KOPT-K1 (cell line): Measurements from ENCODE around the gene C1orf146.
"Not testable (repeated sequence)": the region's sequence is repeated elsewhere in the genome, so short reads cannot be mapped to it uniquely, and the experiment has no call there.

Experiments used
- H3K27ac ChIP-seq: fragments of 200-600 bp; sonication (generic); 2 replicates; pipeline ENCODE4 v1.5.1; 2016; ENCODE audit warnings: antibody characterized with exemption, mild to moderate bottlenecking, low read depth, low read length; ENCODE audit not compliant: poor library complexity, severe bottlenecking
- H3K36me3 ChIP-seq: fragments of 200-600 bp; sonication (generic); 2 replicates; pipeline ENCODE4 v1.5.1; 2017; ENCODE audit warnings: antibody characterized with exemption, mild to moderate bottlenecking, low read length, moderate library complexity; ENCODE audit not compliant: insufficient read depth
- H3K9me3 ChIP-seq: fragments of 200-600 bp; sonication (generic); 2 replicates; pipeline ENCODE4 v1.5.1; 2017; ENCODE audit warnings: antibody characterized with exemption, low read length, mild to moderate bottlenecking; ENCODE audit not compliant: insufficient read depth, poor library complexity, severe bottlenecking

The C1orf146 gene

DNA sequence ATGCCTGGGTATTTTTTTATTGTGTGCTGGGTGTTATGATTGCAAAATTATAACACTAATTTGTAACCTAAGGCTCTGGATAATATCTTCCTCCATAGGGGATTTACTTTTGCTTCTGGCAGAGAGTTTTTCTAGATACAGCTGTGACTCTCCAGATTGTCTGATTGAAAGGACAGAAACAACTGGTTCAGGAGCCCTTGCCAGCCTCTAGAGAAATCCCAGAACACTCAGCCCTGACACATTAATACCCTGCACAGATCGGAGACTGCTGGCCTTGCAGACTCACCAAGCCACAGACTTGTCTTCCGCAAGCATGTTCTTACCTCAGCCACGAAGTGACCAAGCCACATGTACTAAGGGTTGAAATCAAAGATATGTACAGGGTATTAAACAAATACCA, 10.7 kb downstream of the C1orf146 start:
- H3K27ac ChIP-seq, result no peak overlapping the region
- no peaks in the 10 kb centered on the region for H3K36me3 ChIP-seq
- H3K9me3 ChIP-seq, result no peaks in the 10 kb centered on the region

DNA sequence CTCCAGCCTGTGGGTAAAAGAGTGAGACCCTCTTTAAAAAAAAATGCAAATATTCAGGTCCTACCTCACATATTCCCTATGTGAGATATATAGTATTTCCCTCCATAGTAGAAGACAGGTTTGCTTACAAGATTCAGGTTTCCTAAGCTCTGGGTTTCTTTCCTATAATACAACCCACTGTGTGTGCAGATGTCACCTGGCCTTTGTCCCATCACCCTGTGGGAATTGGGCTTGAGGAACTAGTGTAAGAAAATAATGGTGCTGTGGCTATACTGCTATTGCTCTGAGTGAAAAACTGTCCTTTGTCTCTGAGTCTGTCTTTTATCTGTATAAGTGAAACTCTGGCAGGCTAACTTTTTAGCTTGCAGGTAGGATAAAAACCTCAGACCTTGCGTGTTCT, 13.0 kb downstream of the C1orf146 start:
- Histone ChIP-seq H3K36me3 (no peaks in the 10 kb centered on the region), H3K27ac (no peak overlapping the region), H3K9me3 (no peaks in the 10 kb centered on the region)

DNA sequence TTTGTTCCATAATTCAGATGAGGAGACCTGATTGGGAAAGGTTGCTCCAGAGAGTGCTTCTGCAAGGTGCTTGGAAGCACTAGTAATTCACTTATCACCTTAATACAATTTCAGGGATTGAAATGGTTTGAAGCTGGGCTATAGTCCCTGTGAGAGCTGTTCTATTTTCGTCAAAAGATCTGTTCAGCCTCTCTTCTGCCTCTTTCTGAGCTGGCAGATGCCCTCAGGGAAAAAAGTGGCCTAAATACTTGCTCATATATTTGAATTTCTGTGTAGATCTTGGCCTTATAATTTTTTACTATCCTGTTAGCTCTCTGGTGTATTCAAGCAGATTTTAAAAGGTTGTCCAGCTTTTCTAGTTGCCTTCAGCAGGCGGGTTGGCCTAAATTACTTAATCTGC, 22.3 kb downstream of the C1orf146 start:
- no peak overlapping the region for H3K27ac ChIP-seq
- H3K36me3 ChIP-seq, result peaks cover 4% of the 10 kb centered on the region; the same call in 1 of the 2 replicates
- H3K9me3 ChIP-seq, result no peaks in the 10 kb centered on the region

DNA sequence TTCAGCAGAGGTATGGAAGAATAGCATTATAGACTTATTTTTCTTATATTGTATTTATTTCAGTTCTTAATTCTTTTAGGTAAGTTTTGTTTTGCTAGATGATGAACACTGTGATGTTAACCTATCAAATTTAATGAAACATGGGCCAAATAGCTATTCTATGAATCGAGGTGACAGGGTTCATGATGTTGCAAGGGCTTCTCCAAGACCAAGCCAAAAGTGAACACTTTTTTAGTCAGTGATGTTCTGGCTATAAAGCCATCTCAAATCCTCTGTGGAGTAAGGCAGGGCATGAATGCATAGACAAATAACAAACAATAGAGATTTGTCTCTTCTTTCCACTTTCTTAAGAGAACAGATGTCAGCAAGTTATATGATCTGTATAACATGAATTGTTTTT, 26.7 kb downstream of the C1orf146 start:
- Histone ChIP-seq H3K36me3 (peaks cover 38% of the 10 kb centered on the region), H3K9me3 (no peaks in the 10 kb centered on the region), H3K27ac (no peak overlapping the region)

DNA sequence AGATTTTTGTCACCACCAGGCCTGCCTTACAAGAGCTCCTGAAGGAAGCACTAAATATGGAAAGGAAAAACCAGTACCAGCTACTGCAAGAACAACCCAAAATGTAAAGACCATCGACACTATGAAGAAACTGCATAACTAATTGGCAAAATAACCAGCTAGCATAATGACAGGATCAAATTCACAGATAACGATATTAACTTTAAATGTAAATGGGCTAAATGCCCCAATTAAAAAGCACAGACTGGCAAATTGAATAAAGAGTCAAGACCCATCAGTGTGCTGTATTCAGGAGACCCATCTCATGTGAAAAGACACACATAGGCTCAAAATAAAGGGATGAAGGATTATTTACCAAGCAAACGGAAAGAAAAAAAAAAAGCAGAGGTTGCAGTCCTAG, 37.0 kb downstream of the C1orf146 start:
- not testable (repeated sequence) for H3K27ac ChIP-seq
- Histone ChIP-seq H3K36me3 (peaks cover 58% of the 10 kb centered on the region), H3K9me3 (peaks cover 16% of the 10 kb centered on the region)

DNA sequence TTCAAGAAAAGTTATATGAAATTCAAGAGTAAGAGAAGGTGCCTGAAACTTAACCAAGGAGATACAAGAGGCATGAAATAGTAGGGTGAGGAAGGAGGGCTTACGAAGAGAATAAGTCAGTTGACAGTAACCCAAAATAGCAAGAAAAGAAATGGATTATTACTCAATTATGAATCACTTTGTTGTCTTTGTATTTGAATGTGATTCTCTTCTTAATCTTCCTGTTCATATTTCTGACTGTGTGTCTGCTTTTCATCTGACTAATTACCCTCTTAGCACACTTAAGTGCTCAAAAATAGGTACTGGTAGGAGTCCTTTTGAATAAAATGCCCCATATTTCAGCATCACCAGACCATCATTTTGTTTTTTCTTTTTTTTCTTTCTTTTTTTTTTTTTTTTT, 41.6 kb downstream of the C1orf146 start:
- H3K27ac ChIP-seq, result no peak overlapping the region
- peaks cover 75% of the 10 kb centered on the region for H3K36me3 ChIP-seq
- peaks cover 16% of the 10 kb centered on the region for H3K9me3 ChIP-seq

DNA sequence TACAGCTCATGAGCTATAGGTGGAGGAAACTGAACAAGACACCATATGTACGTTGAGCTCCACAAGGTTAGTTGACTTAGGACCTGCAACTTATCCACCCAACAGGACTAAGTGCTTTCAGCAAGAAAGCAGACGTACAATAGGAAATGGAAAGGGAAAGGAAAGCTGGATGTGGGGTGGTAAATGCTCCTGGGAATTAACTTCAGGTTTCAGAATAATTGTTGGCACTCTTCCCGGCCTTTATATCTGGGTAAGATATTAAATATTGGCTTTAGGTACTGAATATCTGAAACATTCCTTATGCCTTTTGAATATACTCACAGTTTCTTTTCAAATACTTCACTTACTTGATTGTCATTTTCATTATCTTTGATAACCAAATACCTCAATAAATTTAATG, 44.8 kb downstream of the C1orf146 start:
- H3K9me3 ChIP-seq, result no peaks in the 10 kb centered on the region
- H3K36me3 ChIP-seq, result peaks cover 90% of the 10 kb centered on the region
- no peak overlapping the region for H3K27ac ChIP-seq

DNA sequence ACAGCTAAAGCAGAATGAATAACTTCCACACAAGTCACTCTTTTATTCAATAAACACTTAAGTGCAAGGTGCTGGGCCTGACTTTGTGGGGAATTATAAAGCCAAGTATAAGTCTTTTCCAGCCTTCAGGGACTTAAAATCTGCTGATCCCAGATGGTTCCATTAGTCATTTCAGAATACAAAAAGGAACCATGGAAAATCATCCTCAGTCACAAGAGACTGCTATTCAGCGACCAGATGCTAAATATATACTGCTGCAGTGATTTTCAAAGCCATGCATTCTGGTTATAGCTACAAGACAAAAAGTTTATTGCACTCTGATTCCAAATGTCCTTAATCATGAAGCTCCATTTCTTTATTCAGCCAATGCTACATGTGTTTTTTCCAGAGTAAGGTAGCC, 55.3 kb downstream of the C1orf146 start:
- H3K36me3 ChIP-seq, result peaks cover 94% of the 10 kb centered on the region
- no peaks in the 10 kb centered on the region for H3K9me3 ChIP-seq
- H3K27ac ChIP-seq, result no peak overlapping the region

DNA sequence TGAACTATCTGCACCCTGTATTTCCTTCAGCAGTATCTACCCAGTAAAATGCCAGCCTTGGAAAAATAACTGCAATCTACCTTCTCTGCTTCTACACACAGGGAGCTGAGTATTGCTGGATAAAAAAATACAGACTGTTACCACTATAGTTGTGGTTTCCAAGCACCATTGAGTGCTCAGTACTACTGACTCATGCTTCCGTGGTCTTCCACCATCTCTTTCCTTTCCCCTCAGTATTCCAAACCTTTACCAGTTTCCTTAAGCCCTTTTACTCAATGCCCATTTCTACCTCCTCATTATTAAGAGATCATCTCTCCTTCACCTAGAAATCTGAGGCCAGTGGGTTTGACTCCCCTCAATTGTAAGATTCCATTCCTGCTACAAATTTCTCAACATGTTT, 57.2 kb downstream of the C1orf146 start:
- Histone ChIP-seq H3K27ac (no peak overlapping the region), H3K9me3 (no peaks in the 10 kb centered on the region), H3K36me3 (peaks cover 93% of the 10 kb centered on the region)

DNA sequence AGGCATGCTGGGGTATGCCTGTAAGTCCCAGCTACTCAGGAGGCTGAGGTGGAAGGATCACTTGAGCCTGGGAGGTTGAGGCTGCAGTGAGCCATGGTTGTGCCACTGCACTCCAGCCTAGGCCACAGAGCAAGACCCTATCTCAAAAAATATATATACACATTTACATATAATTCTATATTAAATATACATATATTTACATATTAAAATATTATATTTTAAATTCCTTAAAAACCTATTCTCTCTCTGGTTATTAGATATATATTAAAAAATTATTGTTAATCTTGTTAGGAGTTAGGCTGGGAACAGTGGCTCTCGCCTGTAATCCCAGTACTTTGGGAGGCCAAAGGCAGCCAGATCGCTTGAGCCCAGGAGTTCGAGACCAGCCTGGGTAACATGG, 58.4 kb downstream of the C1orf146 start:
- Histone ChIP-seq H3K36me3 (peaks cover 93% of the 10 kb centered on the region), H3K27ac (no peak overlapping the region), H3K9me3 (no peaks in the 10 kb centered on the region)

DNA sequence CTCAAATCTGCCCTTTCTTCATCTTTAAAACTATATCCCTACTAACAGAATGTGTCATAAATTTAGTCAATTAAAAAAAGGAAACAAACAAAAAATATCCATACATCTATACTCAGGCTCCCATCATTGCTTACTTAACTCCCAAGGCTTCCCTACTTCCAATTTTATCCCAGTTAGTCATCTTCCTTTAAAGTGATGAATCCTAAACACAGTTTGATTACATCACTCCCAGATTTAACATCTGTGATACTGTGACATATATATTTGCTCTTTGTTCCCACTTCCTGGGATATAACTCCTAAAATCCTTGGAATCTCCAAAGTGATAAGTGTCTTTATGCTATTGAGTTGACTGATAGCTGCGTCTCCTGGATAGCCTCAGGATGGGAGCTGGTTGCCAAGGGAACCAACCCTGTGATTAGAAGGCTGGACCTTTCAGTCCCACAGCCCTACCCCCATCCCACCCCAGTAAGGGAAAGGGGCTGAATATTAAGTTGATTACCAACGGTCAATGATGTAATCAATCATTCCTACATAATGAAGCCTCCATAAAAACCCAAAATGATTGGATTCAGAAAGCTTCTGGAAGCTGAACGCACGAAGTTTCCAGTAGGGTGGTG, 59.5 kb downstream of the C1orf146 start:
- peaks cover 9% of the 10 kb centered on the region for H3K9me3 ChIP-seq
- no peak overlapping the region for H3K27ac ChIP-seq
- peaks cover 81% of the 10 kb centered on the region for H3K36me3 ChIP-seq

DNA sequence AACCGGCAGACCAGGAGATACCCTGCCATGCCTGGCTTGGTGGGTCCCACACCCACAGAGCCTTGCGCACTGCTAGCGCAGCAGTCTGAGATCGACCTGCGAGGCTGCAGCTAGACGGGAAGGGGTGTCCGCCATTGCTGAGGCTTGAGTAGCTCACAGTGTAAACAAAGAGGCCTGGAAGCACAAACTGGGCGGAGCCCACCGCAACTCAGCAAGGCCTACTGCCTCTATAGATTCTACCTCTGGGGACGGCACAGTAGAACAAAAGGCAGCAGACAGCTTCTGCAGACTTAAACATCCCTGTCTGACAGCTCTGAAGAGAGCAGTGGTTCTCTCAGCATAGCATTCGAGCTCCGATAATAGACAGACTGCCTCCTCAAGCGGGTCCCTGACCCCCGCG, 62.1 kb downstream of the C1orf146 start:
- H3K27ac ChIP-seq, H3K9me3 ChIP-seq: not testable (repeated sequence)
- peaks cover 68% of the 10 kb centered on the region for H3K36me3 ChIP-seq

DNA sequence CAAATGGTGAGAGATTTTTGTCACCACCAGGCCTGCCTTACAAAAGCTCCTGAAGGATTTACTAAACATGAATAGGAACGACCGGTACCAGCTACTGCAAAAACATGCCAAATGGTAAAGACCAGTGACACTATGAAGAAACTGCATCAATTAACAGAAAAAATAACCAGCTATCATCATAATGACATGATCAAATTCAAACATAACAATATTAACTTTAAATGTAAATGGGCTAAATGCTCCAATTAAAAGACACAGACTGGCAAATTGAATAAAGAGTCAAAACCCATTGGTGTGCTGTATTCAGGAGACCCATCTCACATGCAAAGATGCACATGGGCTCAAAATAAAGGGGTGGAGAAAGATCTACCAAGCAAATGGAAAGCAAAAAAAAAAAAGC, 63.7 kb downstream of the C1orf146 start:
- H3K36me3 ChIP-seq, result peaks cover 67% of the 10 kb centered on the region
- not testable (repeated sequence) for H3K27ac ChIP-seq
- peaks cover 15% of the 10 kb centered on the region for H3K9me3 ChIP-seq

DNA sequence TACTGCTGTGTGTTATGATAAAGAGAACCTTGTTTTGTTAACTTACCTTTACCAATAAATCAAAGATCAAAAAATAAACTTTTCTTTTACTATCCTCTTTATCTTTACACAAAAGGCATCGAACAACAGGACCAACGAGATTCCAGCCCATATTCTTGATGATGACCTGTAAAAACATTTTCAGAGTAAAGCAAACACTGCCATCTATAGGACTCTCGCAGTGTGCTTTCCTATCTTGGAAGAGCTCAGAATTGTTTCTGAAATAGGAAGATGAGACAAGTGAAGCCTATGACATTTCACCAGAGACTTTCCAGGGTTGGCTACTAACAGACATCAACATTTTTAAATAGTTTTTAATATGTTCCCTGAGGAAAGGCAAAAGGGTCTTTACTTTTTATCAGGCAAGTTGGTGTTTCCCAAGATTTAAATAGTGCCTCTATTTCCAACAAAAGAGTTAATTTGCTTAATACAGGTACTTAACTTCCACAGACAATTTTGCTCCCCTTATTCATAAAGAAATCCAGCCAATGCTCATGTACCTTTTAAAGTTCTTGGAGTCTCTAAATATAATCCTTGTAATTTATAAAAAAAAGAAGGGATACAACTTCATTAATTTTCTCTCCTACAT, 73.8 kb downstream of the C1orf146 start:
- Histone ChIP-seq H3K9me3 (no peaks in the 10 kb centered on the region), H3K27ac (no peak overlapping the region), H3K36me3 (peaks cover 73% of the 10 kb centered on the region)
